GM23338 (cell line): Measurements from ENCODE around the gene RTP4. TPM values are rescaled to one million over a fixed set of nuclear protein-coding genes. Genes with fewer than 3 reads are reported as not detected.

Source experiments
- ATAC-seq: fragments of 200-7000 bp; cut with Tn5 transposase; 3 replicates; pipeline ENCODE4 v1.9.1; 2020
- DNase-seq: peaks from one replicate; pipeline ENCODE4 v3.0.0-alpha.2; 2015; ENCODE audit warnings: low spot score
- H2AFZ ChIP-seq: fragments of 200-600 bp; sonication (generic); 2 replicates; pipeline ENCODE4 v1.8.0; 2016; ENCODE audit warnings: antibody characterized with exemption, mild to moderate bottlenecking, moderate library complexity
- H3F3A ChIP-seq: fragments of 200-600 bp; sonication (generic); replicated peaks from 2 replicates; pipeline ENCODE4 v1.8.0; 2017; ENCODE audit warnings: antibody characterized with exemption, mixed run types, low read depth
- H3K27ac ChIP-seq: fragments of 200-600 bp; sonication (generic); 2 replicates; pipeline ENCODE4 v1.6.1; 2016; ENCODE audit warnings: low read depth
- H3K27me3 ChIP-seq: fragments of 200-600 bp; sonication (generic); 2 replicates; pipeline ENCODE4 v1.8.0; 2016; ENCODE audit warnings: mild to moderate bottlenecking, mixed run types, moderate library complexity; ENCODE audit not compliant: insufficient read depth
- H3K36me3 ChIP-seq: fragments of 200-600 bp; sonication (generic); 2 replicates; pipeline ENCODE4 v1.8.0; 2016; ENCODE audit warnings: mild to moderate bottlenecking; ENCODE audit not compliant: insufficient read depth
- H3K4me1 ChIP-seq: fragments of 200-600 bp; sonication (generic); 2 replicates; pipeline ENCODE4 v1.8.0; 2016; ENCODE audit warnings: mild to moderate bottlenecking, moderate library complexity; ENCODE audit not compliant: insufficient read depth
- H3K4me2 ChIP-seq: fragments of 200-600 bp; sonication (generic); 2 replicates; pipeline ENCODE4 v1.7.1; 2017; ENCODE audit warnings: mixed run types
- H3K4me3 ChIP-seq: fragments of 200-600 bp; sonication (generic); 2 replicates; pipeline ENCODE4 v1.6.1; 2016; ENCODE audit warnings: mixed run types
- H3K79me2 ChIP-seq: fragments of 200-600 bp; sonication (generic); replicated peaks from 2 replicates; pipeline ENCODE4 v1.8.0; 2017; ENCODE audit warnings: mild to moderate bottlenecking; ENCODE audit not compliant: insufficient read depth
- H3K9me2 ChIP-seq: fragments of 200-600 bp; sonication (generic); 2 replicates; pipeline ENCODE4 v1.8.0; 2017; ENCODE audit not compliant: insufficient read depth
- H4K20me1 ChIP-seq: fragments of 200-600 bp; sonication (generic); replicated peaks from 2 replicates; pipeline ENCODE4 v1.8.0; 2017; ENCODE audit warnings: mild to moderate bottlenecking; ENCODE audit not compliant: insufficient read depth
- H3K27ac Mint-ChIP-seq: 2 replicates; pipeline ENCODE4 v1.8.0; 2020; ENCODE audit warnings: inconsistent platforms, mild to moderate bottlenecking, moderate library complexity, mixed read lengths
- H3K27me3 Mint-ChIP-seq: 3 replicates; pipeline ENCODE4 v1.8.0; 2022; ENCODE audit warnings: low read depth, mild to moderate bottlenecking, moderate library complexity, mixed read lengths, inconsistent platforms; ENCODE audit not compliant: insufficient read depth, poor library complexity
- H3K36me3 Mint-ChIP-seq: 3 replicates; pipeline ENCODE4 v1.8.0; 2021; ENCODE audit warnings: low read depth, mild to moderate bottlenecking, inconsistent platforms, moderate library complexity, mixed read lengths
- H3K4me1 Mint-ChIP-seq: 3 replicates; pipeline ENCODE4 v1.8.0; 2020; ENCODE audit warnings: mild to moderate bottlenecking, inconsistent platforms, mixed read lengths
- H3K4me3 Mint-ChIP-seq: 3 replicates; pipeline ENCODE4 v1.8.0; 2021; ENCODE audit warnings: moderate library complexity, mild to moderate bottlenecking, inconsistent platforms, mixed read lengths
- H3K9me3 Mint-ChIP-seq: 3 replicates; pipeline ENCODE4 v1.8.0; 2020; ENCODE audit warnings: moderate library complexity, mild to moderate bottlenecking, inconsistent platforms, mixed read lengths
- CTCF ChIP-seq, 2 experiments: fragments of 200-600 bp in 1 of 2; sonication (generic) in 1 of 2; conservative IDR thresholded peaks; 2 replicates each; pipeline versions ENCODE4 v1.5.1 to v1.6.1; 2016 to 2017; ENCODE audit warnings: antibody characterized with exemption in 2 of 2, low read depth in 2 of 2, mild to moderate bottlenecking in 2 of 2, moderate library complexity in 1 of 2
- ETS1 ChIP-seq: IDR thresholded peaks from 2 replicates; pipeline ENCODE4 v1.6.1; 2016; ENCODE audit warnings: antibody characterized with exemption
- EZH2 ChIP-seq: fragments of 200-600 bp; sonication (generic); IDR thresholded peaks from one replicate; pipeline ENCODE4 v1.8.0; 2017; ENCODE audit warnings: antibody characterized with exemption, mild to moderate bottlenecking, low read depth; ENCODE audit not compliant: unreplicated experiment
- EZH2phosphoT487 ChIP-seq: fragments of 200-600 bp; sonication (generic); IDR thresholded peaks from one replicate; pipeline ENCODE4 v1.8.1; 2018; ENCODE audit warnings: antibody characterized with exemption; ENCODE audit not compliant: unreplicated experiment
- POLR2AphosphoS5 ChIP-seq: IDR thresholded peaks from 2 replicates; pipeline ENCODE4 v1.6.1; 2016; ENCODE audit warnings: antibody characterized with exemption, low read depth
- REST ChIP-seq: IDR thresholded peaks from one replicate; pipeline ENCODE4 v1.6.1; 2018; ENCODE audit warnings: antibody characterized with exemption; ENCODE audit not compliant: unreplicated experiment
- polyA plus RNA-seq: library from polyadenylated mRNA; unstranded; fragments of >200 nt; fragmentation: Nextera tagmentation; extraction: Ambion mirVana; gene quantifications from 2 replicates; pipeline ENCODE4 v1.2.1, GENCODE V29; 2016
- total RNA-seq: library from RNA; depleted of rRNA; stranded (reverse); fragments of >200 nt; shearing (Covaris generic); gene quantifications from 2 replicates; pipeline ENCODE4 v1.2.3, GENCODE V29; 2014

The RTP4 gene
- total and polyA plus RNA-seq, 2 experiments from 2014 or later, result not detected

GRCh38 chr3:187385296-187385695 is 17.1 kb downstream of the RTP4 start:
- no peak overlapping the region for H2AFZ ChIP-seq
- H3K4me3 Mint-ChIP-seq, result no peak overlapping the region
- H3K27me3 Mint-ChIP-seq, result peaks cover 6% of the 10 kb centered on the region
- H3K4me2 ChIP-seq, result no peak overlapping the region
- no peaks in the 10 kb centered on the region for H3F3A ChIP-seq
- peaks cover 5% of the 10 kb centered on the region; the same call in 2 of the 3 replicates for H3K4me1 Mint-ChIP-seq
- peaks cover 9% of the 10 kb centered on the region; the same call in 1 of the 2 replicates for H3K4me1 ChIP-seq
- no peak for TF ChIP-seq EZH2
- no peak for TF ChIP-seq EZH2phosphoT487
- no peak for TF ChIP-seq ETS1
- TF ChIP-seq CTCF (conservative IDR thresholded peaks at IDR 0.05; ENCODE audit: low read depth in 2 of 2), result no peak
- TF ChIP-seq REST, result no peak
- no peaks in the 10 kb centered on the region for H4K20me1 ChIP-seq
- H3K9me3 Mint-ChIP-seq, result no peaks in the 10 kb centered on the region; the same call in 2 of the 3 replicates
- no peaks in the 10 kb centered on the region for H3K9me2 ChIP-seq
- H3K4me3 ChIP-seq, result no peak overlapping the region
- no peaks in the 10 kb centered on the region for H3K79me2 ChIP-seq
- H3K36me3 ChIP-seq, result no peaks in the 10 kb centered on the region
- ATAC-seq (no peak), DNase-seq (no peak)
- H3K27me3 ChIP-seq, result no peaks in the 10 kb centered on the region
- H3K27ac Mint-ChIP-seq, result no peak overlapping the region
- H3K36me3 Mint-ChIP-seq, result no peaks in the 10 kb centered on the region
- H3K27ac ChIP-seq, result no peak overlapping the region

GRCh38 chr3:187396661-187397060 is 28.5 kb downstream of the RTP4 start:
- no peak overlapping the region for H2AFZ ChIP-seq
- no peak overlapping the region for H3K4me3 ChIP-seq
- no peaks in the 10 kb centered on the region for H3K79me2 ChIP-seq
- H3F3A ChIP-seq, result no peaks in the 10 kb centered on the region
- DNase-seq (no peak), ATAC-seq (no peak)
- H3K27ac ChIP-seq, result no peak overlapping the region
- Mint-ChIP-seq H3K27me3 (no peaks in the 10 kb centered on the region), H3K4me3 (no peak overlapping the region), H3K4me1 (no peaks in the 10 kb centered on the region), H3K27ac (no peak overlapping the region), H3K9me3 (no peaks in the 10 kb centered on the region; the same call in 1 of the 3 replicates), H3K36me3 (0 out of 3 replicates have a peak, but pooled peaks cover 3% of the 10 kb centered on the region)
- no peaks in the 10 kb centered on the region for H3K27me3 ChIP-seq
- H4K20me1 ChIP-seq, result no peaks in the 10 kb centered on the region
- H3K4me2 ChIP-seq, result no peak overlapping the region
- no peaks in the 10 kb centered on the region; the same call in 1 of the 2 replicates for H3K4me1 ChIP-seq
- TF ChIP-seq POLR2AphosphoS5, result no peak
- H3K36me3 ChIP-seq, result no peaks in the 10 kb centered on the region
- no peaks in the 10 kb centered on the region for H3K9me2 ChIP-seq
